GM19025 (cell line): ENCODE data around the gene SSH2.

Experiments
- ATAC-seq: cut with Tn5 transposase; IDR thresholded peaks from one replicate; pipeline ENCODE4 v1.9.1; 2021; ENCODE audit warnings: mild to moderate bottlenecking, low read depth, moderate library complexity; ENCODE audit not compliant: unreplicated experiment

The SSH2 gene

DNA sequence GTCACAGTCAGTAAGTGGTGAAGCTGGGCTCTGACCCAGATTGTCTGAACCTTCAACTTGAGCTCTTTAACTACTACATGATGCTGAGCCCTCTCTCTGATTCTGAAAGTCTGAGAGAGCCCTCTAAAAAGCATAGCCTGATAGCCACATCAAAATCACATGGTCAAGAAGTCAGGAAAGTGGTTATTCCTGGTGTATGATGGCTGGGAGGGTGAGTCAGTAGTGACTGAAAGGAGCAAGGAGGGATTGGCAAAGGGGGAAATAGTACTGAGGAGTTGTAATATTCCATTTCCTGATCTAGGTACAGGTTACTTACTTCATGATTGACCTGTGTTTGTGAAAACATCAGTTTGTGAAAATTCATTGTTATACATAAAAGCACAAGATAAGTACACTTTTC, 89.1 kb downstream of the SSH2 start:
- ATAC-seq, result no peak

DNA sequence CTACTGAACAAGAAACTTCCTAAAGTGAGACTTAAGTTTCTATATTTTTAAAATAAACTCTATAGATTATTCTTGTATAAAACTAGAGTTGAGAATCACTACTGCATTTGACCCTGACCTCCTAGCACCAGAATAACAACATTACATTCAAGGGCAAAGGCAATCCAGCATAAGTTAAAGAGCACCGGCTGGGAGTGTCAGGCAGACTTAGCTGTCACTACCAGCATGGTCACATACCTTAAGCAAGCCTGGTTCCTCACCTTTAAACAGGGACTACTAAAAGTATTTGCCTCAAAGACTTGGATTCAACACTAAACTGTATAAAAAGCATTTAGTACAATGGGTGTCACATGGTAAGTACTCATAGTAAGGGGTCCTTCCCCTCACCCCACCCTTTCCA, 90.4 kb downstream of the SSH2 start:
- ATAC-seq, result no peak

DNA sequence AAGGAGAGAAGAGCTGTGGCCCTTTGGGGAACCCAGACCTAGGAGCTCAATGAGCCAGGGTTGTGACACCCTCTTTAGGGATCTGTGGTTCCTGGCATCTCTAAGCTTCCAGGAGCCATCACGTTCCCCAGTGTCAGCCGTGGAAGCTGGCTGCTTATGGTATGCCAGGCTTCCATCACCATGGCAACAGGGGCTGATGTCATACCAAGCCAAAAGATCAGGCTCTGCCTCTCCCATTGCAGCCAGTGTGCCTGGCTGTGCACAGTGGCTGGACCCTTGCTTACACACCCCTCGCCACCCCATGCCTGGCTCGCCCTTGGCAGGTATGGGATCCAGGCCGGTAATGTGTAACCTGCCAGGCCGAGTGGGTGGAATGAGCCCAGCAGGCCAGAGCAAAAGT, 91.1 kb downstream of the SSH2 start:
- no peak for ATAC-seq

DNA sequence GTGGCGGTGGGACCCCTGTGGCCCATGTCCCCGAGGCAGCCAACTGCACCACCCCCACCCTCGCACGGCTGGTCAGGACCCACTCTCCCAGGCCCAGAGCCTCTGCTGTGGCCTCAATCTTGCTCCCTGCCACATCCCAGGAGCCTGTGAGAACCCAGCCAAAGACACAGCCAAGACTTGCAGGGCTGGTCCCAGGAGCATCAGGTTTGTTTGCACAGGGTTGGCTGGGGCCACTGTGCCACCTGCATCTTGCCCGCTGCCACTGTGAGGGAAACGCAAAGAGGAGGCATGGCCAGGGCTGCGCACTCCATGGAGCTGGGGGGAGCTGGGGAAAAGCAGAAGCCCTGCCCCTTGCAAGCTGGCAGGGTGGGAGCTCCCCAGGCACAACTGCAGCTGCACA, 92.5 kb downstream of the SSH2 start:
- no peak for ATAC-seq

DNA sequence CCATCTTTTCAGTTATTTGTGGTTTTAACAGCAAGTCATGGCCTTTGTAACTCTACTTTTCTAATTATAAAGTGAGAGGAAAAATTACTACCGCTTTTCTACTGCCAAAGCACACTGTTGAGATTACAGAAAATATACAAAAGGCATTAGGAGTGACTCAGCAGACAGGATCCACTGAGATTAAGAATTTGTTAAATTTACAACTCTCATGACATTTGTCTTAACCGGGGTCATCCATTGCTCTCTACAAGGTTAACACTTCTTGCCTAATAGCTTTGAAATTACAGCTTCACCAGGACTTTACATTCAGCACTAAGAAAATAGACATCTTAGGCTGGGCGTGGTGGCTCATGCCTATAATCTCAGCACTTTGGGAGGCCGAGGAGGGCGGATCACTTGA, 93.4 kb downstream of the SSH2 start:
- ATAC-seq, result no peak

DNA sequence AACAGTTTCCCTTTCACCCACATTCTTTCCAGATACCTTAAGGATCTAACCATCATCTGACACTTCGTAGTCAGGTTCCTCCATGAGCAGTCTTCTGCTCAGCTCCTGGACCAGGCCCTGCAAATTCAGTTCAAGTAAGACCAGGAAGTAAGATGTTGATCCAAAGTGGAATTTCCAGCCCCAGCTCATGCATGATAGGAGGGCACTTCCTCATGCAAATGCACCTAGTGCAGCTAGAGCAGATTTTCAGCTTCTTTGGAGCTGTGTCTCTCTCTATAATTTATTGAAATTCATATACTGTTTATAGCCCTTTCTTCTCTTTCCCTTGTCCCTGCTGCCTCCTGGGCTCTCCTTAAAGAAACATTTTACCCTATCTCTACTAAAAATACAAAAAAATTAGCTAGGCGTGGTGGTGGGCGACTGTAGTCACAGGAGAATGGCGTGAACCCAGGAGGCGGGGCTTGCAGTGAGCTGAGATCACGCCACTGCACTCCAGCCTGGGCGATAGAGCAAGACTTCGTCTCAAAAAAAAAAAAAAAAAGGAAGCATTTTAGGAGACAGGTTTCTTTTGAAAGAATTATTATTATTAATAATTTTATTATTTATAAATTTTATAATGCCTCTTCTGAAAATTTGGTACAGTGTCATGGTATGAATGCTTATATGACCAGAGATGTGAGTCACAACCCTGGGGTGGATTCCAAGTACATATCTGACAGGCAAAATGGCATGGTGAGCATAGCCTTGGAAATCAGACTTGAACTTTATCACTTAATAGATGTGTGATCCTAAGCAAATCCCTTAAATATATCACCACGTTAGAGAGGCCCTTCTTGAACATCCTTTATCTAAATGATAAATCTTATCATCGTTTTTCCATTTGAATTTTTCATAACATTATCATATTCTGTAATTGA, 94.3 kb downstream of the SSH2 start:
- no peak for ATAC-seq

DNA sequence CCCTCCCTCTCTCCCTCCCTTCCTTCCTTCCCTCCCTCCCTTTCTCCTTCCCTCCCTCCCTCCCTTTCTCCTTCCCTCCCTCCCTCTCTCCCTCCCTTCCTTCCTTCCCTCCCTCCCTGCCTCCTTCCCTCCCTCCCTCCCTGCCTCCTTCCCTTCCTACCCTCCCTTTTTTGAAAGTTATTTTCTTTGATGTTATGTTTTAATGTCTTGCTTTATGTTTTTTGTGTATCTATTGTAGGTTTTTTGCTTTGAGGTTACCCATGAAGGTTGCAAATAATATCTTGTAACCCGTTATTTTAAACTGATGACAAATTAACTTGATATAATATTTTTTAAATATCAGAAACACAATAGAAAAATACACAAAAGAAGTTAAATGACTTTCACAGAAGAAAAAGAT, 96.2 kb downstream of the SSH2 start:
- no peak for ATAC-seq

DNA sequence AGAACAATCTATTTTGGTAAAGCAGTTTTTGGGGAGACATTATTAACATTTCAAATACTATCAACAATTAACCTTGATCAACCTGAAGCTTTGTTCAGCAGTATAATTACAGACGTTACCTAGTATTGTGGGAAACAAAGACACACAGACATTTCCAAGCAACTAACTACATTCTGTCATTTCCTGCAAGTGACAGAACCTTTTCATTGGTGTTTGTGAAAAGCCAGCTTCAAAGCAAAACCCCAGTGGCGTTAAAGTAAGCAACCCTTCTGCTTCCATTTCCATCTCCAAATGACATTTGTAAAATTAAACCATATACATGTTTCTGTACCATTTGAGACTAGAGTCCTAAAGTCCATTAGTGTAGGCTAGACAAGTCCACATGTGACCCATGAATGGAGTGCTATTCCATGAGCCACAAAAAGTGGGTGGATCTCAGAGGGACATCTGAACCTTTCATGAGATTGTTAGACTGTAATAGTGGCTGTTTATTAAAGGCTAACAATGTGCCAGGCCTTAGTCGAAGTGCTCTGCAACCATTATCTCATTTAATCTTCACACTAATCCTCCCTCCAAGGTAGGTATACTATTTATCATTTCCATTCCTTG, 101.2 kb downstream of the SSH2 start:
- no peak for ATAC-seq

DNA sequence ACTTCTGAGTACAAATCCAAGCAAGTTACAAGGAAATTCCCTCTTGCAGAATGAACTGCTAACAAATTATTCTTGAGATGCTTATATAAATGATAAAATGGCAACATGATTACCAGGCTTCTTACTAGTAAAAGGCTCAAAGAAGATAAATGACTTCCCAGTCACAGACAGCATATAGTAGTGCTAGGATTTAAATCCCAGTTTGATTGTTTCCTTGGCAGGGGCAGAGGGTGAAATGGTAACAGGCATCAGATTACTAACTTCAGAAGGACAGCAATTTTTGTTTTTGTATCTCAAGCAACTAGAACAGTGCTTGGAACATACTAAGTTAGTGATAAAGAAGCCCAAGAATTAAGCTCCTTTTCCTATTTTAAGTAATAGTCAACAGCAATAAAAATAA, 102.8 kb downstream of the SSH2 start:
- no peak for ATAC-seq

DNA sequence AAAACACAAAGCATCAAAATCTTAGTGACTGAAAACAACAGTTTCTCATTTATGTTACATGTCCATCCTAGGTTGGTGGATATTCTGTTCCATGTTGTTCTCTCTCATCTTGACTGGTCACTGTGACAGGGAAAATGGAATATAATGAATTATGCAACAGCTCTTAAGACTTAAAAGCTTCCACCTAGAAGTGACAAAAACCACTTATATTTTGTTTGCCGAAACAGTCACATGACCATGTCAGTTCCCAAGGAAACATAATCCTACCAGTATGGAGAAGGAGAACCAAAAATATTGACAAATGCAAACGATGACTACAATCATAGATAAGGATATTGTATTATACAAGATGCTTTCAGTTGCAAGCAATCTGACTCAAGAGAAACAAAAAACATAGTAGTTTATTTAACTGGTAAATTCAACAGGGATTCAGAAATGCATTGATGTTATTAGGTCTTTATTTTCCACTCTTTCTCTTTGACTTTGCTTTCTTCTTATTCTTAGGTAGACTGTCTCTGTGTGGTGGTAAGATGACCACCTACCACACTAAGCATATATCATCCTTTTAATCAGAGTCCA, 103.8 kb downstream of the SSH2 start:
- no peak for ATAC-seq

DNA sequence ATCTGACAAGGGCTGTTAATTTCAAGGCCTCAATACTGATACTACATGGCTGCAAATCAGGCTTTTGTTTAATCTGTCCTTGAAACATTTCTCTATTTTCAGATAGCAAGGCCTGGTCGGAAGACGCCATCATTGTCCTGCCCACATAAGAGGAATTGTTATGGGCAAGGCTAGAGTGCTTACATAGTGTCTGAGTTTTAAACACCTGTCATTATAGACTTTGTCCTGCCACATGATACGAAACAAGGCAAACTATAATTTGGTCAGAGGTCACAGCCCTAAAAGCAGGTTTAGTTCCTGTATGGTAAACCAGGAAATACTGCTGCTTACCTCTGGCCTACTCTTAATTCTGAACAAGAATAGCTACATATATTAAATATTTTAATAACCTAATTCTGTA, 104.4 kb downstream of the SSH2 start:
- no peak for ATAC-seq

DNA sequence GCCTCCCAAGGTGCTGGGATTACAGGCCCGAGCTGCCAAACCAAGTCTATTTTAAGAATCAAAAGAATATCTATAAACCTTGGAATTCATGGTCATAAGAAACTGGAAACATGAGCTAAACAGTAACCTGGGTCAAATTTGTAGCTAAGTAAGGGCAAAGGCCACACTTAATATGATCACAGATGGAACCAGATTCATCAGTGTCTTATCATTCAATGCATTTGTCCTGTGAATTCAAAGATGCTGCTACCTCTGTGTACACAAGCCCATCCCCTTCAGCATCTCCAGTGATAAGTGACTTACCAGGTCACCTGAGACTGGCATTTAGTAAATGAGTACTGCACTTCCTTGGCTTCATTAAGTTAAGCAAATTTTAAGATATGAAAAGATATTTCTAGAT, 108.1 kb downstream of the SSH2 start:
- no peak for ATAC-seq

DNA sequence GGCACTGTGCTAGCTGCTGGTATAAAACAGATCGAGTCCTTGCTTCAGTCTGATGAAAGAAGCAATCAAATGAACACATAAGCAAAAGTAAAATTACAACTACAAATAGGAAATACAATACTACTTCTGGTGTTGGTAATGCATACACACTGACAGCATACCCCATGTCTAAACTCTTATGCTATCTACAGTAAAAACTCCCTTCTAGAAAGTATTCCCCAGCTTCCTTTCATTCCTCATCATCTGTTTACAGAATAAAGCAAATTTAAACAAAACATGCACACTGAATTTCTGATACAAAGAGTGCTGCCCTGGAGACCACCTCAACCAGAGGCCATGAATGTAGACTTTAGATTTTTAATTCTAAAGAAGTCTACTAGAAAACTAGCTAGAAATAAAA, 109.6 kb downstream of the SSH2 start:
- no peak for ATAC-seq

DNA sequence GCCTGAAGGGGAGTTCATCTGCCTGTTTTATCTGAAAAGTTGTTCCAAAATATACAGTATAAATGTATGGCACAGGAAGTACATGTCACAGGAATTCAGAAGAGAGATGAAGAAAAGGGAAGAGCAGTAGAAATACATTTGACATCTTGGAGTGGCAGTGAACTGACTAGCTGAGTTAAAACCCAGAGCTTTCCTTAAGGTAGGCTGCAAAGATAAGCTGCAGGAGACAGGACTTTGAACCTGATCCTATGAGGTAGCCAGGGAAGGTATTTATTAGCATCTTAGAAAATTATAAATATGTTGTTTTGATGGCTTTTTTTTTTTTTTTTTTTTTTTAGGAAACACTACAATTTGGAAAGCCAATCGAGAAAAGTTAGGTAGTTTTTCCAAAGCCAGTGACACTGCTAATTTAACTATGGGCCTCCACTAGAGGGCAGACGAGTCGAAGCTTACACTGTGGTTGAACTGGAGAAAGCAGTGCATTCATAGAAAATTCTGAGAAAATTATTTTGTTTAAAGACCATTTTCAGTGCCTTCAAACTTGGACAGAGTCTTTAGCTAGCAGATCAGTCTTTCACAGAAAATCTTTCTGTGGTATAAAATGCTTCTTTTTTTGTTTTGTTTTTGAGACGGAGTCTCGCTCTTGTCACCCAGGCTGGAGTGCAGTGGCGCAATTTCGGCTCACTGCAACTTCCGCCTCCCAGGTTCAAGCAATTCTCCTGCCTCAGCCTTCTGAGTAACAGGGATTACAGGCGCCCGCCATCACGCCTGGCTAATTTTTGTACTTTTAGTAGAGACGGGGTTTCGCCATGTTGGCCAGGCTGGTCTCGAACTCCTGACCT, 122.3 kb downstream of the SSH2 start:
- ATAC-seq, result no peak

DNA sequence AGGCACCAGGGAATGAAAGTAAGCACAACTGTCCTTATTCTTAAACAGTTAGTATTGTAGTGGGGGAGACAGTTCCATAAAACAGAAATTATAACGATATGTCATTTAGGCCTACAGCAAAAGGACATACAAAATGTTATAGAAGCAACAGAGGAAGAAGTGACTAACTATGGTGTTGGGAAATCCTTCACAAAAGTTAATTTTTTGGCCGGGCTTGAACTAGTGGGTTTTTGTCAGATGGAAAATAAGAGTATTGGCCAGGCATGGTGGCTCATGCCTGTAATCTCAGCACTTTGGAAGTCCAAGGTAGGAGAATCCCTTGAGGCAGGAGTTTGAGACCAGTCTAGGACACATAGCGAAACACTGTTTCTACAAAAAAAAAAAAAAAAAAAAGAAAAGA, 127.8 kb downstream of the SSH2 start:
- ATAC-seq, result no peak

DNA sequence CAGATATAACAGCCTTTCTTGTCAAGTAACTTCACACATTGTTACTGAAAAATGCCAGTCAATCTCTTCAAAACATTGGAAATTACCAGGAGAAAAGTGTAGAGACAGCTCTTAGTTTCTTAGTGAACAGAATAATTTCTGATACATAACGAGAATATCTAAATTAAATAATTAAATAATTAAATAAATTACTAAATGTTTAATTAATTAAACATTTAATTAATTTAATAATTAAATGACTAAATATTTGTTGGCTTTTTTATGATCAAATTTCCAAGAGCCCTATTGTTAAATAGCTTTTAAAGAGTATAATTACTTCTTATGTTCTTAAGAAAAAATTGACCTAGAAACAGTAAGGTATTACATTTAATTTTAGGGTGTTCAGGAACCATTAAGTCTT, 129.6 kb downstream of the SSH2 start:
- no peak for ATAC-seq

DNA sequence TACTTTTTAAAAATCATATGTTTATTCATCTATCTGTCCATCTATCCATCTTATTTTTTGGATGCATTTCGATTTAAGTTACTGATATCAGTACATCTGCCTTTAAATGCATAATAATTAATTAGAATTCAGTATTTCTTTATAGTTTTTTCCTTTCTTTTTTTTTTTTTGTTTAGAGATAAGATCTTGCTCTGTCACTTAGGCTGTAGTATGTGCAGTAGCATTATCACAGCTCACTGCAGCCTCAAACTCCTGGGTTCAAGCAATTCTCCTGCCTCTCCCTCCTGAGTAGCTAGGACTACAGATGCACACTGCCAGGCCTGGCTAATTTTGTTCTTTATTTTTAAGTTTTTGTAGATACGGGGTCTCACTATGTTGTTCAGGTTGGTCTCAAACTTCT, 133.4 kb downstream of the SSH2 start:
- ATAC-seq, result no peak

DNA sequence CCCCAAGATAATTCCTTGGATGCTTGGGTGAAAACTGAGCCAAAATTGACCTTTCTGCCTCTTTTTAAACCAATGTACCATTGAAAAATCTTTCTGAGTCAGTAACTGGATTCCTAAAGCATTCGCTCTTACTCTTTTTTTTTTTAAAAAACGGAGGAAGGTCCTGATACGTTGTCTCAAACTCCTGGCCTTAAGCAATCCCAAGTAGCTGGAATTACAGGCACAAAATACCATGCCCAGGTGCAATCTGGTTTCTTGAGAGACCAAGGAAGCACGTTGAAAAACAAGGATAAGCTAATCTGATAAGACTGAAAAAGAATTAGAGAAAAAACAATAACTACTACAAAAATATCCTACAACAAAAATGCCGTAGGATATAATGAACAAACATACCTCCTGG, 136.5 kb downstream of the SSH2 start:
- no peak for ATAC-seq

DNA sequence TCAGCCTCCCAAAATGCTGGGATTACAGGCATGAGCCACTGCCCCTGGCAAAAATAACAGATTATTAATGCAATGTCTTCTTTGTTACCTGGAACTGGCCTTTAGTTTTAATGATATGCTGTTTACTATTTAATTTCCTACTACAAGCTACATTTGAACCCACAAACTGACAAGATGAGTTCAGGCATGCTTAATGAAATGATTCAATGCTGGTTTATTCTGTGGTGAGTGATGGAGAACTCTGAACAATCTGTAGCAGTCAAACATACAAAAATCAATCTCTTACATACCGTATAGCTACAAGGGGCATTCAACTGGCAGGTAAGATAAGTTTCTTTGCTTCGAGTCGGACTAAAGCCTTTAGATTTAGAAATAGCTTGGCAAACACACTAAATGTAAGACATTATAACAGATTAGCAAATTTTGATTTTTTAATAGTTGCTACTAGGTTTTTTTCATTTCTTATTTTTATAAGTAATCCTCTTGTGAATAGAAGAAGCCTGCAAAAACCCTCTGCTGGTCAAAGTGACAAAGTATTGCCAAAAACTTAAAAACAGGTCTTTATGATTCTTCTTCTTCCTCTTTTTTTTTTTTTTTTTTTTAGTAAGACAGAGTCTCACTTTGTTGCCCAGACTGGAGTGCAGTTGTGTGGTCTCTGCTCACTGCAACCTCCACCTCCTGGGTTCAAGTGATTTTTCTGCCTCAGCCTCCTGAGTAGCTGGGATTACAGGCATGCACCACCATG, 138.5 kb downstream of the SSH2 start:
- ATAC-seq, result no peak
